Common myeloid progenitor, CD34-positive (primary cell): ENCODE data around the gene ADGRB3.

ENCODE experiments used
- CTCF ChIA-PET: fragments of 350-600 bp; sonication (Branson Sonifier 250); formaldehyde crosslinking; loops from one replicate; lab custom pipeline; 2021; ENCODE audit warnings: antibody characterized with exemption; lab: Charles Lee
- POLR2A ChIA-PET: fragments of 350-600 bp; sonication (Branson Sonifier 250); formaldehyde crosslinking; loops from one replicate; lab custom pipeline; 2021; ENCODE audit warnings: antibody characterized with exemption; lab: Charles Lee
- DNase-seq, 3 donors: peaks; one replicate each; pipeline versions ENCODE4 v3.0.0 to v3.0.0-alpha.2; 2013
- H3K27ac ChIP-seq, 2 experiments: 1 replicate in 1 of 2; 2 replicates in 1 of 2; pipeline ENCODE4 v1.7.0; 2013; ENCODE audit warnings: inconsistent platforms in 2 of 2, low read length in 2 of 2, mild to moderate bottlenecking in 2 of 2, low read depth in 1 of 2, moderate library complexity in 1 of 2; ENCODE audit not compliant: severe bottlenecking in 2 of 2, insufficient read depth in 1 of 2, poor library complexity in 1 of 2
- H3K27me3 ChIP-seq, 5 experiments: replicated peaks in 2 of 5; 1 replicate in 3 of 5; 2 replicates in 2 of 5; pipeline versions ENCODE4 v1.6.1 to v1.7.0; 2013; ENCODE audit warnings: low read length in 4 of 5, mild to moderate bottlenecking in 2 of 5, moderate library complexity in 2 of 5, inconsistent platforms in 1 of 5; ENCODE audit not compliant: insufficient read depth in 5 of 5, control insufficient read depth in 4 of 5
- H3K36me3 ChIP-seq, 4 experiments: 1 replicate in 2 of 4; 2 replicates in 2 of 4; pipeline versions ENCODE4 v1.6.1 to v1.7.0; 2013; ENCODE audit warnings: low read length in 3 of 4, control low read depth in 1 of 4, mild to moderate bottlenecking in 1 of 4; ENCODE audit not compliant: control insufficient read depth in 4 of 4, insufficient read depth in 4 of 4
- H3K4me1 ChIP-seq, 4 experiments: 1 replicate in 3 of 4; 2 replicates in 1 of 4; pipeline versions ENCODE4 v1.6.1 to v1.7.1; 2013; ENCODE audit warnings: low read length in 3 of 4, mild to moderate bottlenecking in 3 of 4, control low read depth in 1 of 4, inconsistent platforms in 1 of 4, moderate library complexity in 1 of 4; ENCODE audit not compliant: control insufficient read depth in 4 of 4, insufficient read depth in 4 of 4; ENCODE audit errors: control extremely low read depth in 1 of 4
- H3K4me3 ChIP-seq, 7 experiments: 1 replicate in 4 of 7; 2 replicates in 3 of 7; pipeline versions ENCODE4 v1.5.1 to v1.7.0; 2013; ENCODE audit warnings: mild to moderate bottlenecking in 7 of 7, low read length in 6 of 7, moderate library complexity in 6 of 7, inconsistent platforms in 2 of 7, low read depth in 2 of 7, control low read depth in 1 of 7; ENCODE audit not compliant: insufficient read depth in 4 of 7, control insufficient read depth in 1 of 7; ENCODE audit errors: extremely low read depth in 1 of 7
- H3K9me3 ChIP-seq, 5 experiments: 1 replicate in 4 of 5; 2 replicates in 1 of 5; pipeline versions ENCODE4 v1.6.1 to v1.7.1; 2013; ENCODE audit warnings: low read length in 4 of 5, mild to moderate bottlenecking in 2 of 5, inconsistent platforms in 1 of 5, low read depth in 1 of 5, moderate library complexity in 1 of 5; ENCODE audit not compliant: control insufficient read depth in 4 of 5, insufficient read depth in 2 of 5; ENCODE audit errors: control extremely low read depth in 1 of 5
- WGBS: methylation state at CpG from one replicate; pipeline ENCODE4 v1.1.5; 2013; ENCODE audit not compliant: insufficient coverage; 5-methylcytosine and 5-hydroxymethylcytosine counted together

ADGRB3 gene

GRCh38 chr6:69370763-69371162 is 735.7 kb downstream of the ADGRB3 start:
- Histone ChIP-seq H3K36me3 (no peaks in the 10 kb centered on the region), H3K27me3 (no peaks in the 10 kb centered on the region), H3K4me1 (no peaks in the 10 kb centered on the region), H3K27ac (no peak overlapping the region), H3K4me3 (no peak overlapping the region), H3K9me3 (no peaks in the 10 kb centered on the region)
- DNase-seq = no peak
- ChIA-PET CTCF (no interaction called here), POLR2A (no interaction called here)
- WGBS = 89% methylated on average over 3 of the region's 3 CpGs

GRCh38 chr6:69378326-69378725 is 743.2 kb downstream of the ADGRB3 start:
- H3K4me3 ChIP-seq = no peak overlapping the region
- WGBS = no CpG with 5 or more reads among the region's 1 CpG
- no peaks in the 10 kb centered on the region for H3K36me3 ChIP-seq

GRCh38 chr6:69379518-69379917 is 744.4 kb downstream of the ADGRB3 start:
- ChIA-PET POLR2A (no interaction called here), CTCF (no interaction called here)
- Histone ChIP-seq H3K27me3 (no peaks in the 10 kb centered on the region), H3K4me3 (no peak overlapping the region), H3K36me3 (no peaks in the 10 kb centered on the region), H3K27ac (no peak overlapping the region), H3K9me3 (no peaks in the 10 kb centered on the region), H3K4me1 (no peaks in the 10 kb centered on the region)
- DNase-seq = no peak
- 92% methylated on average over 2 of the region's 3 CpGs for whole genome bisulfite sequencing

More at GRCh38 chr6:69378326-69378725, 743.2 kb downstream of the ADGRB3 start:
- no peak overlapping the region for H3K27ac ChIP-seq
- H3K4me1 ChIP-seq = no peaks in the 10 kb centered on the region
- no peak for DNase-seq
- POLR2A ChIA-PET = no interaction called here
- H3K27me3 ChIP-seq = no peaks in the 10 kb centered on the region
- CTCF ChIA-PET = interaction anchor here (1.1 kb wide), 1 partner anchor 15 kb away, joined by 3 read pairs; no protein-coding TSS in a partner anchor
- no peaks in the 10 kb centered on the region for H3K9me3 ChIP-seq

GRCh38 chr6:69383627-69384026 is 748.5 kb downstream of the ADGRB3 start:
- CTCF ChIA-PET = no interaction called here
- no peaks in the 10 kb centered on the region for H3K9me3 ChIP-seq
- no peak overlapping the region for H3K4me3 ChIP-seq
- H3K4me1 ChIP-seq = no peaks in the 10 kb centered on the region
- no peak overlapping the region for H3K27ac ChIP-seq
- POLR2A ChIA-PET = no interaction called here
- no peaks in the 10 kb centered on the region for H3K27me3 ChIP-seq
- DNase-seq = no peak
- no CpG with 5 or more reads among the region's 3 CpGs for WGBS
- H3K36me3 ChIP-seq = no peaks in the 10 kb centered on the region

- CTCF ChIA-PET = no interaction called here
- H3K4me3 ChIP-seq = no peak overlapping the region
- 83% methylated on average over 4 of the region's 5 CpGs for WGBS
Measured at GRCh38 chr6:69386426-69386825, 751.3 kb downstream of the ADGRB3 start.

GRCh38 chr6:69390125-69390524 is 755.0 kb downstream of the ADGRB3 start:
- 63% methylated on average over 2 of the region's 4 CpGs for WGBS
- POLR2A ChIA-PET = no interaction called here
- Histone ChIP-seq H3K4me3 (no peak overlapping the region), H3K36me3 (no peaks in the 10 kb centered on the region), H3K9me3 (no peaks in the 10 kb centered on the region), H3K27me3 (no peaks in the 10 kb centered on the region), H3K27ac (no peak overlapping the region), H3K4me1 (no peaks in the 10 kb centered on the region)
- CTCF ChIA-PET = no interaction called here
- DNase-seq = no peak

More at GRCh38 chr6:69386426-69386825, 751.3 kb downstream of the ADGRB3 start:
- H3K9me3 ChIP-seq = no peaks in the 10 kb centered on the region
- DNase-seq = no peak
- no peak overlapping the region for H3K27ac ChIP-seq
- H3K4me1 ChIP-seq = no peaks in the 10 kb centered on the region
- no peaks in the 10 kb centered on the region for H3K27me3 ChIP-seq
- POLR2A ChIA-PET = no interaction called here
- no peaks in the 10 kb centered on the region for H3K36me3 ChIP-seq

- Histone ChIP-seq H3K4me1 (no peaks in the 10 kb centered on the region), H3K27ac (no peak overlapping the region), H3K27me3 (no peaks in the 10 kb centered on the region), H3K4me3 (no peak overlapping the region), H3K9me3 (no peaks in the 10 kb centered on the region), H3K36me3 (no peaks in the 10 kb centered on the region)
- 84% methylated on average over 3 of the region's 6 CpGs for WGBS
- POLR2A ChIA-PET = no interaction called here
- DNase-seq = no peak
- CTCF ChIA-PET = no interaction called here
Measured at GRCh38 chr6:69391106-69391505, 756.0 kb downstream of the ADGRB3 start.
